NCI-H2081 treated with DMSO at 0.1 percent for 48 hours (cell line): ENCODE results near the gene CELSR1.

ENCODE experiments used
- DNase-seq: peaks from one replicate; lab custom pipeline; 2025; lab: John Stamatoyannopoulos, UW

CELSR1 gene

GRCh38 chr22:46348099-46348695 is 189.2 kb downstream of the CELSR1 start:
- DNase-seq, result no peak

- no peak for DNase-seq
Measured at GRCh38 chr22:46347646-46348045, 189.8 kb downstream of the CELSR1 start.

- no peak for DNase-seq
Measured at GRCh38 chr22:46346680-46347405, 190.6 kb downstream of the CELSR1 start.

- DNase-seq, result no peak
Measured at GRCh38 chr22:46340676-46341075, 196.7 kb downstream of the CELSR1 start.

- no peak for DNase-seq
Measured at GRCh38 chr22:46339956-46340355, 197.5 kb downstream of the CELSR1 start.

- DNase-seq, result no peak
Measured at GRCh38 chr22:46338636-46339035, 198.8 kb downstream of the CELSR1 start.

- no peak for DNase-seq
Measured at GRCh38 chr22:46337870-46338269, 199.6 kb downstream of the CELSR1 start.

- no peak for DNase-seq
Measured at GRCh38 chr22:46336119-46337078, 201.0 kb downstream of the CELSR1 start.

- no peak for DNase-seq
Measured at GRCh38 chr22:46335201-46336118, 202.0 kb downstream of the CELSR1 start, which contains the start of gene TRMU. TRMU (plus strand) TSS chr22:46335714; CDS start chr22:46335765, 51 bp downstream.

- no peak for DNase-seq
Measured at GRCh38 chr22:46331496-46331895, 205.9 kb downstream of the CELSR1 start.

- no peak for DNase-seq
Measured at GRCh38 chr22:46330426-46330825, 207.0 kb downstream of the CELSR1 start.

GRCh38 chr22:46329616-46330015 is 207.8 kb downstream of the CELSR1 start:
- DNase-seq, result no peak

GRCh38 chr22:46328797-46329196 is 208.6 kb downstream of the CELSR1 start:
- no peak for DNase-seq

GRCh38 chr22:46327691-46328465 is 209.5 kb downstream of the CELSR1 start:
- DNase-seq, result no peak

GRCh38 chr22:46326066-46326680 is 211.2 kb downstream of the CELSR1 start:
- no peak for DNase-seq

- DNase-seq, result no peak
Measured at GRCh38 chr22:46323162-46323561, 214.3 kb downstream of the CELSR1 start.

- DNase-seq, result no peak
Measured at GRCh38 chr22:46322711-46323110, 214.7 kb downstream of the CELSR1 start.

GRCh38 chr22:46320716-46321386 is 216.6 kb downstream of the CELSR1 start:
- DNase-seq, result no peak

- no peak for DNase-seq
Measured at GRCh38 chr22:46320166-46320710, 217.2 kb downstream of the CELSR1 start.
